Hepatocyte (in vitro differentiated cells): ENCODE data around the gene FCAMR. TPM values are rescaled to one million over a fixed set of nuclear protein-coding genes. Genes with fewer than 3 reads are reported as not detected.
A peak's percentile ranks its signal among the peaks of the same experiment; 100 is the strongest.

Experiments used
- DNase-seq: peaks from one replicate; pipeline ENCODE4 v3.0.0-alpha.2; 2016; ENCODE audit warnings: low spot score
- H2AFZ ChIP-seq: fragments of 200-600 bp; sonication (generic); 2 replicates; pipeline ENCODE4 v1.6.0; 2016; ENCODE audit warnings: antibody characterized with exemption, mild to moderate bottlenecking
- H3K27ac ChIP-seq: fragments of 200-600 bp; sonication (generic); 2 replicates; pipeline ENCODE4 v1.5.1; 2016; ENCODE audit warnings: mild to moderate bottlenecking
- H3K27me3 ChIP-seq: fragments of 200-600 bp; sonication (generic); 2 replicates; pipeline ENCODE4 v1.6.1; 2016
- H3K36me3 ChIP-seq: fragments of 200-600 bp; sonication (generic); replicated peaks from 2 replicates; pipeline ENCODE4 v1.5.1; 2016; ENCODE audit warnings: low read depth; ENCODE audit not compliant: insufficient read depth
- H3K4me1 ChIP-seq: fragments of 200-600 bp; sonication (generic); 2 replicates; pipeline ENCODE4 v1.5.1; 2016; ENCODE audit warnings: mild to moderate bottlenecking, moderate library complexity; ENCODE audit not compliant: insufficient read depth
- H3K4me2 ChIP-seq: fragments of 200-600 bp; sonication (generic); 2 replicates; pipeline ENCODE4 v1.6.0; 2016
- H3K4me3 ChIP-seq: fragments of 200-600 bp; sonication (generic); 2 replicates; pipeline ENCODE4 v1.5.1; 2016; ENCODE audit warnings: mild to moderate bottlenecking
- H3K79me2 ChIP-seq: fragments of 200-600 bp; sonication (generic); 2 replicates; pipeline ENCODE4 v1.6.0; 2017; ENCODE audit warnings: mild to moderate bottlenecking
- H3K9me2 ChIP-seq: fragments of 200-600 bp; sonication (generic); replicated peaks from 2 replicates; pipeline ENCODE4 v1.6.0; 2017; ENCODE audit warnings: mild to moderate bottlenecking; ENCODE audit not compliant: insufficient read depth
- H3K9me3 ChIP-seq: fragments of 200-600 bp; sonication (generic); 2 replicates; pipeline ENCODE4 v1.5.1; 2016; ENCODE audit warnings: low read depth, mild to moderate bottlenecking
- H4K20me1 ChIP-seq: fragments of 200-600 bp; sonication (generic); 2 replicates; pipeline ENCODE4 v1.6.0; 2016; ENCODE audit warnings: mild to moderate bottlenecking; ENCODE audit not compliant: insufficient read depth, poor library complexity, severe bottlenecking
- CTCF ChIP-seq: fragments of 200-600 bp; sonication (generic); IDR thresholded peaks from 2 replicates; pipeline ENCODE4 v1.5.1; 2016; ENCODE audit warnings: antibody characterized with exemption, mild to moderate bottlenecking; ENCODE audit not compliant: poor library complexity
- EZH2 ChIP-seq: fragments of 200-600 bp; sonication (generic); IDR thresholded peaks from 2 replicates; pipeline ENCODE4 v1.6.1; 2016; ENCODE audit warnings: antibody characterized with exemption, mild to moderate bottlenecking, borderline replicate concordance
- EZH2phosphoT487 ChIP-seq: fragments of 200-600 bp; sonication (generic); IDR thresholded peaks from one replicate; pipeline ENCODE4 v1.6.1; 2018; ENCODE audit warnings: antibody characterized with exemption, mild to moderate bottlenecking, low read depth, moderate library complexity; ENCODE audit not compliant: unreplicated experiment, severe bottlenecking
- WGBS: methylation state at CpG from one replicate; pipeline ENCODE4 v1.1.6; 2016; ENCODE audit warnings: low lambda C conversion rate; ENCODE audit errors: missing lambda C conversion rate; 5-methylcytosine and 5-hydroxymethylcytosine counted together
- polyA plus RNA-seq: library from polyadenylated mRNA; unstranded; fragments of >200 nt; fragmentation: Nextera tagmentation; extraction: Ambion mirVana; gene quantifications from 2 replicates; pipeline ENCODE4 v1.2.1, GENCODE V29; 2016
- total RNA-seq: library from RNA; depleted of rRNA; stranded (reverse); fragments of >200 nt; gene quantifications from 2 replicates; pipeline ENCODE4 v1.2.3, GENCODE V29; 2014

Gene FCAMR
- total and polyA plus RNA-seq, 2 experiments from 2014 or later = 0.70 TPM; not detected in 1

- Histone ChIP-seq H3K27me3 (no peaks in the 10 kb centered on the region), H3K36me3 (no peaks in the 10 kb centered on the region), H3K27ac (peak overlapping the region; percentile 87), H3K4me3 (no peak overlapping the region), H3K79me2 (no peaks in the 10 kb centered on the region), H3K4me1 (peaks cover 38% of the 10 kb centered on the region), H3K4me2 (no peak overlapping the region), H4K20me1 (no peaks in the 10 kb centered on the region), H3K9me3 (no peaks in the 10 kb centered on the region), H3K9me2 (no peaks in the 10 kb centered on the region), H2AFZ (no peak overlapping the region)
- no peak for TF ChIP-seq EZH2phosphoT487
- no peak for TF ChIP-seq EZH2
- no peak for TF ChIP-seq CTCF
- 95% methylated on average over 3 of the region's 3 CpGs for WGBS
- DNase-seq = no peak
Observed at GRCh38 chr1:206953126-206953525, 17.1 kb downstream of the FCAMR start.

GRCh38 chr1:206952171-206952570 lies 18.1 kb downstream of the FCAMR start:
- Histone ChIP-seq H3K4me2 (peak overlapping the region; percentile 9), H3K4me1 (peaks cover 38% of the 10 kb centered on the region), H2AFZ (no peak overlapping the region), H4K20me1 (no peaks in the 10 kb centered on the region), H3K4me3 (no peak overlapping the region), H3K36me3 (no peaks in the 10 kb centered on the region), H3K9me3 (no peaks in the 10 kb centered on the region), H3K9me2 (no peaks in the 10 kb centered on the region), H3K27ac (peak overlapping the region; percentile 87), H3K27me3 (no peaks in the 10 kb centered on the region), H3K79me2 (no peaks in the 10 kb centered on the region)
- DNase-seq = peak; percentile 72
- TF ChIP-seq EZH2phosphoT487 (no peak), CTCF (no peak)
- WGBS = 57% methylated on average over 4 of the region's 4 CpGs

- no peak for TF ChIP-seq EZH2
- H3K4me2 ChIP-seq = peak overlapping the region; percentile 9
- 72% methylated on average over 4 of the region's 4 CpGs for whole genome bisulfite sequencing
Observed at GRCh38 chr1:206951318-206952100, 18.8 kb downstream of the FCAMR start.

GRCh38 chr1:206949641-206950040 lies 20.6 kb downstream of the FCAMR start:
- H3K79me2 ChIP-seq = no peaks in the 10 kb centered on the region
- no peak overlapping the region for H3K4me3 ChIP-seq
- H3K27me3 ChIP-seq = no peaks in the 10 kb centered on the region
- H3K27ac ChIP-seq = no peak overlapping the region
- 97% methylated on average over 5 of the region's 5 CpGs for WGBS
- no peaks in the 10 kb centered on the region for H4K20me1 ChIP-seq
- no peak for DNase-seq
- H3K36me3 ChIP-seq = no peaks in the 10 kb centered on the region
- H3K4me1 ChIP-seq = peaks cover 25% of the 10 kb centered on the region
- H3K9me2 ChIP-seq = no peaks in the 10 kb centered on the region
- TF ChIP-seq EZH2 (no peak), EZH2phosphoT487 (no peak), CTCF (no peak)
- no peak overlapping the region for H2AFZ ChIP-seq
- no peaks in the 10 kb centered on the region for H3K9me3 ChIP-seq
- no peak overlapping the region for H3K4me2 ChIP-seq

More at GRCh38 chr1:206951318-206952100, 18.8 kb downstream of the FCAMR start:
- Histone ChIP-seq H4K20me1 (no peaks in the 10 kb centered on the region), H3K9me3 (no peaks in the 10 kb centered on the region), H3K4me1 (peaks cover 38% of the 10 kb centered on the region), H3K27ac (peak overlapping the region; percentile 87), H3K79me2 (no peaks in the 10 kb centered on the region), H3K27me3 (no peaks in the 10 kb centered on the region), H3K4me3 (no peak overlapping the region), H3K36me3 (no peaks in the 10 kb centered on the region), H3K9me2 (no peaks in the 10 kb centered on the region), H2AFZ (no peak overlapping the region)
- DNase-seq = peak; percentile 56
